Smooth muscle cell of the brain vasculature (primary cell): ENCODE measurements around the gene C10orf95.

Source experiments
- DNase-seq: peaks from one replicate; pipeline ENCODE4 v3.0.0-alpha.2; 2012; ENCODE audit warnings: low read depth, low spot score

The C10orf95 gene

DNA sequence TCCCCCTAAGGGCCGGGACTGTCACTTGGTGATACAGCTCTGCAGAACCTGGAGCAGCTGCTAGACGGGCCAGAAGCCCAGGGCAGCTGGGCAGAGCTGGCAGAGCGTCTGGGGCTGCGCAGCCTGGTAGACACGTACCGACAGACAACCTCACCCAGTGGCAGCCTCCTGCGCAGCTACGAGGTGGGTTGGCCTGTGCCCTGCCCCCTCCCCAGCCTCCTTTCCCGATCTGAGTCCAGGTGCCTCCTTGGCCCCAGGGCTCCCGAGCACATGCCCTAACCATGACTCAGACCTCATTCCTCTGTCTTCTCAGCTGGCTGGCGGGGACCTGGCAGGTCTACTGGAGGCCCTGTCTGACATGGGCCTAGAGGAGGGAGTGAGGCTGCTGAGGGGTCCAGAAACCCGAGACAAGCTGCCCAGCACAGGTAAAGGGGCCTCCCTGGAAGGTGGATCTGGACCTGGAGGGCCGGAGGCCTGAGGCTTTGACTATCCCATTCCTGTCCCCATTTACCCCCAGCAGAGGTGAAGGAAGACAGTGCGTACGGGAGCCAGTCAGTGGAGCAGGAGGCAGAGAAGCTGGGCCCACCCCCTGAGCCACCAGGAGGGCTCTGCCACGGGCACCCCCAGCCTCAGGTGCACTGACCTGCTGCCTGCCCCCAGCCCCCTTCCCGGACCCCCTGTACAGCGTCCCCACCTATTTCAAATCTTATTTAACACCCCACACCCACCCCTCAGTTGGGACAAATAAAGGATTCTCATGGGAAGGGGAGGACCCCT lies 49.4 kb downstream of the C10orf95 start:
- DNase-seq = no peak

DNA sequence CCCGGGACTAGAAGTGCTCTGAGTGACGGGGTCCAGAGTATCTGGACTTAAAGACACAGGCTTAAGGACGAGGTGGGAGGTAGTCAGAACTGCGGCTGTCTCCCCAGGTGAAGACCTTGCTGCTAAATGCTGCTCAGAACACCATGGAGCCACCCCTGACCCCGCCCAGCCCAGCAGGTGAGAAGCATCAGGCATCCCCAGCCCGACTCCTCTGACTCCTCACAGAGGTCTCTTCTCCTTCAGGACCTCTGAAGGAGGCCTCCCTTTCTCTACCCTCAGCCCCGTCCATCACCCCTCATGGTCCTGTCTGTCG lies 50.0 kb downstream of the C10orf95 start:
- DNase-seq = no peak

DNA sequence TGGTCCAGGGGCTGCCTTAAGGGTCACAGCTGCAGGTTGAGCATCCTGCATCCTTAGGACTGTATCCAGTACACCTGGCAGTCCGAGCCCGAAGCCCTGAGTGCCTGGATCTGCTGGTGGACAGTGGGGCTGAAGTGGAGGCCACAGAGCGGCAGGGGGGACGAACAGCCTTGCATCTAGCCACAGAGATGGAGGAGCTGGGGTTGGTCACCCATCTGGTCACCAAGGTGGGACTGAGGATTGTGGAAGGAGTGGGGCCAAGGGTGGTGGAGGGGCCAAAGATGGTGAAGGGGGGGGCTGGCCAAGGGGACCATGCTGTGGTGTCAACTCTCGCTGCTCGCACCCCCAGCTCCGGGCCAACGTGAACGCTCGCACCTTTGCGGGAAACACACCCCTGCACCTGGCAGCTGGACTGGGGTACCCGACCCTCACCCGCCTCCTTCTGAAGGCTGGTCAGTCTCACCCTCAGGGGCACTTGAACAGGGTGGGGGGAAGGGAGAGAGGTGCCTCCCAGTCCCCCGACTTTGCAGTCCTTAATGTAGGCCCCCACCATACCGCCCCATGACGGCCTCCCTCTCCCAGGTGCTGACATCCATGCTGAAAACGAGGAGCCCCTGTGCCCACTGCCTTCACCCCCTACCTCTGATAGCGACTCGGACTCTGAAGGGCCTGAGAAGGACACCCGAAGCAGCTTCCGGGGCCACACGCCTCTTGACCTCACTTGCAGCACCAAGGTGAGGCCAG lies 50.6 kb downstream of the C10orf95 start:
- DNase-seq = no peak

DNA sequence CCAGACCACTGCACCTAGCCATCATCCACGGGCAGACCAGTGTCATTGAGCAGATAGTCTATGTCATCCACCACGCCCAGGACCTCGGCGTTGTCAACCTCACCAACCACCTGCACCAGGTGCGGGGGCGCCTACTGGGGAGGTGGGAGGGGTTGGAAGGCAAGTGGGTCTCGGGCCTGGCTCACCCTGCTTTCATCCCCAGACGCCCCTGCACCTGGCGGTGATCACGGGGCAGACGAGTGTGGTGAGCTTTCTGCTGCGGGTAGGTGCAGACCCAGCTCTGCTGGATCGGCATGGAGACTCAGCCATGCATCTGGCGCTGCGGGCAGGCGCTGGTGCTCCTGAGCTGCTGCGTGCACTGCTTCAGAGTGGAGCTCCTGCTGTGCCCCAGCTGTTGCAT lies 51.3 kb downstream of the C10orf95 start:
- DNase-seq = no peak
